Prostate gland (tissue), 2 donors: Measurements from ENCODE around the gene NAGPA. TPM values are rescaled to one million over a fixed set of nuclear protein-coding genes. Genes with fewer than 3 reads are reported as not detected.

Experiments used
- DNase-seq: peaks from one replicate; pipeline ENCODE4 v3.0.0-alpha.2; 2019; ENCODE audit warnings: low spot score
- H3K27ac ChIP-seq, 2 donors: fragments of 200-600 bp; sonication (generic); 2 replicates each; pipeline ENCODE4 v1.5.1; 2017 to 2019
- H3K27me3 ChIP-seq: fragments of 200-600 bp; sonication (generic); replicated peaks from 2 replicates; pipeline ENCODE4 v1.5.1; 2019; ENCODE audit not compliant: insufficient read depth
- H3K36me3 ChIP-seq, 2 donors: fragments of 200-600 bp; sonication (generic); 1 replicate in 1 of 2; 2 replicates in 1 of 2; pipeline versions ENCODE4 v1.5.1 to v1.8.1; 2017 to 2019
- H3K4me1 ChIP-seq: fragments of 200-600 bp; sonication (generic); replicated peaks from 2 replicates; pipeline ENCODE4 v1.5.1; 2019
- H3K4me3 ChIP-seq, 2 donors: fragments of 200-600 bp; sonication (generic); 2 replicates each; pipeline ENCODE4 v1.5.1; 2017 to 2019
- H3K9me3 ChIP-seq: fragments of 200-600 bp; sonication (generic); 2 replicates; pipeline ENCODE4 v1.5.1; 2017
- CTCF ChIP-seq, 4 experiments: fragments of 200-600 bp in 2 of 4; fragments of 450-650 bp in 2 of 4; sonication (generic) in 2 of 4; IDR thresholded peaks; 1 replicate in 3 of 4; 2 replicates in 1 of 4; pipeline ENCODE4 v1.5.1; 2016 to 2019; ENCODE audit warnings: antibody characterized with exemption in 4 of 4, mild to moderate bottlenecking in 2 of 4, moderate library complexity in 2 of 4
- POLR2A ChIP-seq: fragments of 450-650 bp; IDR thresholded peaks from one replicate; pipeline ENCODE4 v1.6.1; 2016; ENCODE audit warnings: antibody characterized with exemption, mild to moderate bottlenecking
- POLR2AphosphoS5 ChIP-seq: sonication (generic); formaldehyde crosslinking; IDR thresholded peaks from one replicate; pipeline ENCODE4 v1.6.1; 2017; ENCODE audit warnings: antibody characterized with exemption
- WGBS: methylation state at CpG from one replicate; pipeline ENCODE4 v1.1.5; 2018; 5-methylcytosine and 5-hydroxymethylcytosine counted together
- intact Hi-C: fragments of 100-400 bp; cut with DNase I; formaldehyde crosslinking; loops from one replicate; pipeline ENCODE4 v1.14.2; 2022
- total RNA-seq, 2 donors: library from RNA; depleted of rRNA; stranded (reverse); fragments of >200 nt; gene quantifications; one replicate each; pipeline ENCODE4 v1.1.0, GENCODE V29; 2016

The NAGPA gene
- total RNA-seq, 2 donors from 2014 or later, result 29.1 to 32.3 TPM

GRCh38 chr16:5060073-5060641, 26.4 kb upstream of the NAGPA start:
- DNase-seq, result no peak
- no peak overlapping the region for H3K4me3 ChIP-seq
- H3K27me3 ChIP-seq, result no peaks in the 10 kb centered on the region
- H3K9me3 ChIP-seq, result no peaks in the 10 kb centered on the region
- no peak overlapping the region for H3K27ac ChIP-seq
- no peaks in the 10 kb centered on the region for H3K4me1 ChIP-seq
- TF ChIP-seq CTCF (IDR thresholded peaks at IDR 0.05), result no peak
- no peak for TF ChIP-seq POLR2A
- TF ChIP-seq POLR2AphosphoS5, result no peak
- no peaks in the 10 kb centered on the region for H3K36me3 ChIP-seq
- intact Hi-C loops, result no loop called here
- 73% methylated on average over 10 of the region's 10 CpGs for WGBS

GRCh38 chr16:5059386-5060072, 25.8 kb upstream of the NAGPA start:
- no peak overlapping the region for H3K4me3 ChIP-seq
- no peaks in the 10 kb centered on the region for H3K36me3 ChIP-seq
- 75% methylated on average over 6 of the region's 6 CpGs for WGBS
- H3K4me1 ChIP-seq, result no peaks in the 10 kb centered on the region
- no peak overlapping the region for H3K27ac ChIP-seq
- no peaks in the 10 kb centered on the region for H3K9me3 ChIP-seq
- intact Hi-C loops, result no loop called here
- DNase-seq, result no peak
- TF ChIP-seq CTCF (IDR thresholded peaks at IDR 0.05) (no peak), POLR2A (no peak), POLR2AphosphoS5 (no peak)
- no peaks in the 10 kb centered on the region for H3K27me3 ChIP-seq

- WGBS, result 62% methylated on average over 7 of the region's 7 CpGs
- no peak for DNase-seq
- Histone ChIP-seq H3K4me1 (no peaks in the 10 kb centered on the region), H3K4me3 (no peak overlapping the region), H3K9me3 (no peaks in the 10 kb centered on the region), H3K27ac (no peak overlapping the region), H3K27me3 (no peaks in the 10 kb centered on the region), H3K36me3 (no peaks in the 10 kb centered on the region)
- intact Hi-C loops, result no loop called here
- TF ChIP-seq CTCF (IDR thresholded peaks at IDR 0.05) (no peak), POLR2AphosphoS5 (no peak), POLR2A (no peak)
These were observed 24.7 kb upstream of the NAGPA start for GRCh38 chr16:5058476-5058875.

GRCh38 chr16:5056352-5056751, 22.6 kb upstream of the NAGPA start:
- Histone ChIP-seq H3K36me3 (no peaks in the 10 kb centered on the region), H3K9me3 (no peaks in the 10 kb centered on the region), H3K27me3 (no peaks in the 10 kb centered on the region), H3K4me1 (no peaks in the 10 kb centered on the region), H3K4me3 (no peak overlapping the region), H3K27ac (no peak overlapping the region)
- intact Hi-C loops, result no loop called here
- no peak for DNase-seq
- TF ChIP-seq POLR2A (no peak), POLR2AphosphoS5 (no peak)
- 17% methylated on average over 11 of the region's 11 CpGs for WGBS

GRCh38 chr16:5054876-5055865, 21.4 kb upstream of the NAGPA start:
- intact Hi-C loops, result no loop called here
- Histone ChIP-seq H3K27me3 (no peaks in the 10 kb centered on the region), H3K36me3 (no peaks in the 10 kb centered on the region), H3K27ac (no peak overlapping the region), H3K4me3 (no peak overlapping the region), H3K4me1 (no peaks in the 10 kb centered on the region), H3K9me3 (no peaks in the 10 kb centered on the region)
- no peak for DNase-seq
- TF ChIP-seq POLR2AphosphoS5 (no peak), POLR2A (no peak), CTCF (IDR thresholded peaks at IDR 0.05) (no peak)
- 64% methylated on average over 16 of the region's 16 CpGs for WGBS
